Natural killer cell (primary cell): ENCODE measurements around the gene FOSB. TPM values are rescaled to one million over a fixed set of nuclear protein-coding genes. Genes with fewer than 3 reads are reported as not detected.
A peak's percentile ranks its signal among the peaks of the same experiment; 100 is the strongest.

Experiments used
- ATAC-seq, 3 donors: fragments of 150-1000 bp in 2 of 3; fragments of 200-7000 bp in 1 of 3; cut with Tn5 transposase; 1 replicate in 1 of 3; 2 replicates in 2 of 3; pipeline ENCODE4 v1.10.0; 2021; ENCODE audit warnings: mild to moderate bottlenecking in 2 of 3, moderate library complexity in 2 of 3
- DNase-seq, 2 donors: peaks; one replicate each; pipeline versions ENCODE4 v3.0.0 to v3.0.0-alpha.2; 2013 to 2021; ENCODE audit warnings: mixed read lengths in 1 of 2
- H3K27ac ChIP-seq: one replicate; pipeline ENCODE4 v1.5.1; 2013; ENCODE audit warnings: mild to moderate bottlenecking, low read length
- H3K27me3 ChIP-seq: one replicate; pipeline ENCODE4 v1.6.1; 2013; ENCODE audit warnings: low read length; ENCODE audit not compliant: control insufficient read depth, insufficient read depth
- H3K36me3 ChIP-seq: one replicate; pipeline ENCODE4 v1.6.1; 2013; ENCODE audit warnings: low read length; ENCODE audit not compliant: control insufficient read depth, insufficient read depth
- H3K4me1 ChIP-seq: one replicate; pipeline ENCODE4 v1.6.1; 2013; ENCODE audit warnings: low read length; ENCODE audit not compliant: control insufficient read depth, insufficient read depth
- H3K4me3 ChIP-seq: one replicate; pipeline ENCODE4 v1.5.1; 2013; ENCODE audit warnings: low read length
- H3K9me3 ChIP-seq: one replicate; pipeline ENCODE4 v1.6.1; 2013; ENCODE audit warnings: low read length; ENCODE audit not compliant: control insufficient read depth, insufficient read depth
- H3K27ac Mint-ChIP-seq, 2 donors: one replicate each; pipeline ENCODE4 v1.8.0; 2022; ENCODE audit warnings: mild to moderate bottlenecking in 2 of 2, mixed read lengths in 2 of 2, moderate library complexity in 1 of 2
- H3K27me3 Mint-ChIP-seq, 2 donors: one replicate each; pipeline ENCODE4 v1.8.0; 2022; ENCODE audit warnings: low read depth in 2 of 2, mixed read lengths in 2 of 2
- H3K36me3 Mint-ChIP-seq: one replicate; pipeline ENCODE4 v1.8.0; 2022; ENCODE audit warnings: mixed read lengths
- H3K4me1 Mint-ChIP-seq, 2 donors: one replicate each; pipeline ENCODE4 v1.8.0; 2022; ENCODE audit warnings: mixed read lengths in 2 of 2
- H3K4me3 Mint-ChIP-seq: one replicate; pipeline ENCODE4 v1.8.0; 2022; ENCODE audit warnings: mild to moderate bottlenecking, moderate library complexity, mixed read lengths
- H3K9me3 Mint-ChIP-seq, 2 donors: one replicate each; pipeline ENCODE4 v1.8.0; 2022; ENCODE audit warnings: mixed read lengths in 2 of 2
- CTCF ChIP-seq: fragments of 200-600 bp; IDR thresholded peaks from one replicate; pipeline ENCODE4 v1.8.0; 2022; ENCODE audit warnings: antibody characterized with exemption
- WGBS: methylation state at CpG from one replicate; pipeline ENCODE4 v1.1.7; 2013; ENCODE audit warnings: missing lambda C conversion rate; ENCODE audit not compliant: insufficient coverage; 5-methylcytosine and 5-hydroxymethylcytosine counted together
- intact Hi-C: fragments of 100-400 bp; cut with micrococcal nuclease; formaldehyde crosslinking; loops from one replicate; pipeline ENCODE4 v1.14.2; 2022
- total RNA-seq, 4 donors: library from RNA; stranded (reverse); fragments of 120-200 nt in 1 of 4; gene quantifications; one replicate each; pipeline versions ENCODE4 v1.2.3 to v1.2.4, GENCODE V29; 2013 to 2022

The FOSB gene
- total RNA-seq, 3 donors from 2014 or later (not counting 1 experiment from before 2014, with no cell fraction given): 784 to 1,837 (median 1,121) TPM

GRCh38 chr19:45478454-45479238, 10.8 kb downstream of the FOSB start:
- H3K4me1 Mint-ChIP-seq: peaks cover 42 to 55% of the 10 kb centered on the region in 2 donors
- Histone ChIP-seq H3K9me3 (no peaks in the 10 kb centered on the region), H3K27ac (peak overlapping the region; percentile 89), H3K4me1 (peaks cover 30% of the 10 kb centered on the region), H3K4me3 (peak overlapping the region; percentile 60), H3K27me3 (no peaks in the 10 kb centered on the region), H3K36me3 (no peaks in the 10 kb centered on the region)
- WGBS: under 1% methylated on average over 36 of the region's 39 CpGs
- H3K36me3 Mint-ChIP-seq: no peaks in the 10 kb centered on the region
- peak overlapping the region; percentile 87 to 90 for H3K27ac Mint-ChIP-seq
- no peaks in the 10 kb centered on the region for H3K9me3 Mint-ChIP-seq
- DNase-seq (peak; percentile 88 to 96), ATAC-seq (peak; percentile 58 to 84 (median 67))
- TF ChIP-seq CTCF: peak; percentile 76
- peaks cover 0 to 10% of the 10 kb centered on the region in 2 donors for H3K27me3 Mint-ChIP-seq
- H3K4me3 Mint-ChIP-seq: peak overlapping the region; percentile 74
- intact Hi-C loops: loop anchor here (1.0 to 2.0 kb wide), 3 partner anchors 39 to 74 kb away; partner anchors contain the start of gene PPP1R13L

- H3K4me1 Mint-ChIP-seq: peaks cover 12 to 26% of the 10 kb centered on the region in 2 donors
- TF ChIP-seq CTCF: no peak
- H3K4me1 ChIP-seq: peaks cover 18% of the 10 kb centered on the region
- no peaks in the 10 kb centered on the region for H3K36me3 Mint-ChIP-seq
- H3K27ac ChIP-seq: no peak overlapping the region
- no peaks in the 10 kb centered on the region for H3K9me3 Mint-ChIP-seq
- intact Hi-C loops: no loop called here
- no peak for DNase-seq
- H3K36me3 ChIP-seq: no peaks in the 10 kb centered on the region
- WGBS: 87% methylated on average over 5 of the region's 5 CpGs
- no peak overlapping the region for H3K4me3 ChIP-seq
- no peaks in the 10 kb centered on the region for H3K27me3 Mint-ChIP-seq
- no peak overlapping the region for H3K4me3 Mint-ChIP-seq
- ATAC-seq: no peak
- H3K27me3 ChIP-seq: no peaks in the 10 kb centered on the region
- no peak overlapping the region for H3K27ac Mint-ChIP-seq
- H3K9me3 ChIP-seq: no peaks in the 10 kb centered on the region
These were observed 15.2 kb downstream of the FOSB start for GRCh38 chr19:45483033-45483432.

- intact Hi-C loops: no loop called here
- TF ChIP-seq CTCF: no peak
- Mint-ChIP-seq H3K27ac (no peak overlapping the region), H3K36me3 (no peaks in the 10 kb centered on the region), H3K9me3 (no peaks in the 10 kb centered on the region), H3K4me3 (no peak overlapping the region), H3K4me1 (peaks cover 0 to 14% of the 10 kb centered on the region in 2 donors), H3K27me3 (no peaks in the 10 kb centered on the region)
- no peak for DNase-seq
- no peaks in the 10 kb centered on the region for H3K36me3 ChIP-seq
- WGBS: 87% methylated on average over 13 of the region's 13 CpGs
- no peak for ATAC-seq
- no peak overlapping the region for H3K4me3 ChIP-seq
- H3K27ac ChIP-seq: no peak overlapping the region
- H3K27me3 ChIP-seq: no peaks in the 10 kb centered on the region
- H3K4me1 ChIP-seq: peaks cover 13% of the 10 kb centered on the region
- H3K9me3 ChIP-seq: no peaks in the 10 kb centered on the region
These were observed 16.6 kb downstream of the FOSB start for GRCh38 chr19:45484273-45484945.
